Prostate gland (tissue), 2 donors: ENCODE data around the gene NR2E1. TPM values are rescaled to one million over a fixed set of nuclear protein-coding genes. Genes with fewer than 3 reads are reported as not detected.

ENCODE experiments used
- DNase-seq: peaks from one replicate; pipeline ENCODE4 v3.0.0-alpha.2; 2019; ENCODE audit warnings: low spot score
- H3K27ac ChIP-seq, 2 donors: fragments of 200-600 bp; sonication (generic); 2 replicates each; pipeline ENCODE4 v1.5.1; 2017 to 2019
- H3K27me3 ChIP-seq: fragments of 200-600 bp; sonication (generic); replicated peaks from 2 replicates; pipeline ENCODE4 v1.5.1; 2019; ENCODE audit not compliant: insufficient read depth
- H3K36me3 ChIP-seq, 2 donors: fragments of 200-600 bp; sonication (generic); 1 replicate in 1 of 2; 2 replicates in 1 of 2; pipeline versions ENCODE4 v1.5.1 to v1.8.1; 2017 to 2019
- H3K4me1 ChIP-seq: fragments of 200-600 bp; sonication (generic); replicated peaks from 2 replicates; pipeline ENCODE4 v1.5.1; 2019
- H3K4me3 ChIP-seq, 2 donors: fragments of 200-600 bp; sonication (generic); 2 replicates each; pipeline ENCODE4 v1.5.1; 2017 to 2019
- H3K9me3 ChIP-seq: fragments of 200-600 bp; sonication (generic); 2 replicates; pipeline ENCODE4 v1.5.1; 2017
- CTCF ChIP-seq, 4 experiments: fragments of 200-600 bp in 2 of 4; fragments of 450-650 bp in 2 of 4; sonication (generic) in 2 of 4; IDR thresholded peaks; 1 replicate in 3 of 4; 2 replicates in 1 of 4; pipeline ENCODE4 v1.5.1; 2016 to 2019; ENCODE audit warnings: antibody characterized with exemption in 4 of 4, mild to moderate bottlenecking in 2 of 4, moderate library complexity in 2 of 4
- POLR2A ChIP-seq: fragments of 450-650 bp; IDR thresholded peaks from one replicate; pipeline ENCODE4 v1.6.1; 2016; ENCODE audit warnings: antibody characterized with exemption, mild to moderate bottlenecking
- POLR2AphosphoS5 ChIP-seq: sonication (generic); formaldehyde crosslinking; IDR thresholded peaks from one replicate; pipeline ENCODE4 v1.6.1; 2017; ENCODE audit warnings: antibody characterized with exemption
- WGBS: methylation state at CpG from one replicate; pipeline ENCODE4 v1.1.5; 2018; 5-methylcytosine and 5-hydroxymethylcytosine counted together
- intact Hi-C: fragments of 100-400 bp; cut with DNase I; formaldehyde crosslinking; loops from one replicate; pipeline ENCODE4 v1.14.2; 2022
- total RNA-seq, 2 donors: library from RNA; depleted of rRNA; stranded (reverse); fragments of >200 nt; gene quantifications; one replicate each; pipeline ENCODE4 v1.1.0, GENCODE V29; 2016

NR2E1 gene
- total RNA-seq, 2 donors from 2014 or later: 0.91 TPM; not detected in 1

- intact Hi-C loops: no loop called here
- WGBS: 93% methylated on average over 8 of the region's 8 CpGs
Observed at GRCh38 chr6:108200186-108200585, 34.4 kb downstream of the NR2E1 start.

GRCh38 chr6:108200631-108201030 lies 34.8 kb downstream of the NR2E1 start:
- Histone ChIP-seq H3K4me3 (no peak overlapping the region), H3K27ac (no peak overlapping the region), H3K36me3 (no peaks in the 10 kb centered on the region), H3K9me3 (no peaks in the 10 kb centered on the region), H3K4me1 (no peaks in the 10 kb centered on the region), H3K27me3 (no peaks in the 10 kb centered on the region)
- no peak for DNase-seq
- intact Hi-C loops: no loop called here
- 54% methylated on average over 7 of the region's 7 CpGs for WGBS
- no peak for TF ChIP-seq POLR2AphosphoS5
- no peak for TF ChIP-seq POLR2A
- TF ChIP-seq CTCF (IDR thresholded peaks at IDR 0.05): no peak

More at GRCh38 chr6:108200186-108200585, 34.4 kb downstream of the NR2E1 start:
- H3K9me3 ChIP-seq: no peaks in the 10 kb centered on the region
- no peak for TF ChIP-seq POLR2AphosphoS5
- TF ChIP-seq CTCF (IDR thresholded peaks at IDR 0.05): no peak
- no peak for TF ChIP-seq POLR2A
- no peaks in the 10 kb centered on the region for H3K27me3 ChIP-seq
- H3K36me3 ChIP-seq: no peaks in the 10 kb centered on the region
- no peak for DNase-seq
- no peak overlapping the region for H3K4me3 ChIP-seq
- no peaks in the 10 kb centered on the region for H3K4me1 ChIP-seq
- H3K27ac ChIP-seq: no peak overlapping the region

GRCh38 chr6:108203189-108204112 lies 37.6 kb downstream of the NR2E1 start:
- WGBS: 63% methylated on average over 14 of the region's 14 CpGs
- no peak overlapping the region for H3K27ac ChIP-seq
- DNase-seq: no peak
- H3K27me3 ChIP-seq: no peaks in the 10 kb centered on the region
- no peak overlapping the region for H3K4me3 ChIP-seq
- H3K9me3 ChIP-seq: no peaks in the 10 kb centered on the region
- intact Hi-C loops: no loop called here
- H3K4me1 ChIP-seq: no peaks in the 10 kb centered on the region
- no peak for TF ChIP-seq POLR2AphosphoS5
- TF ChIP-seq POLR2A: no peak
- H3K36me3 ChIP-seq: peaks cover 0 to 4% of the 10 kb centered on the region in 2 donors

GRCh38 chr6:108207013-108207412 lies 41.2 kb downstream of the NR2E1 start:
- no peak overlapping the region for H3K4me3 ChIP-seq

GRCh38 chr6:108209738-108210137 lies 43.9 kb downstream of the NR2E1 start:
- Histone ChIP-seq H3K4me3 (no peak overlapping the region), H3K36me3 (peaks cover 0 to 4% of the 10 kb centered on the region in 2 donors), H3K27ac (no peak overlapping the region), H3K27me3 (no peaks in the 10 kb centered on the region), H3K9me3 (no peaks in the 10 kb centered on the region), H3K4me1 (no peaks in the 10 kb centered on the region)
- WGBS: 84% methylated on average over 5 of the region's 5 CpGs
- intact Hi-C loops: no loop called here
- TF ChIP-seq POLR2A: no peak
- TF ChIP-seq CTCF (IDR thresholded peaks at IDR 0.05): no peak
- no peak for TF ChIP-seq POLR2AphosphoS5
- DNase-seq: no peak

More at GRCh38 chr6:108207013-108207412, 41.2 kb downstream of the NR2E1 start:
- Histone ChIP-seq H3K4me1 (no peaks in the 10 kb centered on the region), H3K27ac (no peak overlapping the region), H3K36me3 (peaks cover 0 to 4% of the 10 kb centered on the region in 2 donors), H3K27me3 (no peaks in the 10 kb centered on the region), H3K9me3 (no peaks in the 10 kb centered on the region)
- 90% methylated on average over 4 of the region's 4 CpGs for WGBS
- no peak for DNase-seq
- intact Hi-C loops: no loop called here
- TF ChIP-seq POLR2AphosphoS5: no peak
- no peak for TF ChIP-seq POLR2A
- TF ChIP-seq CTCF (IDR thresholded peaks at IDR 0.05): no peak
